Left cardiac atrium (tissue), 4 donors: ENCODE data around the gene CATSPER3. TPM values are rescaled to one million over a fixed set of nuclear protein-coding genes. Genes with fewer than 3 reads are reported as not detected.

Experiments
- ATAC-seq, 2 donors: fragments of 200-7000 bp; cut with Tn5 transposase; one replicate each; pipeline ENCODE4 v1.9.1; 2020; ENCODE audit warnings: mild to moderate bottlenecking in 2 of 2, moderate library complexity in 2 of 2
- DNase-seq: peaks from one replicate; pipeline ENCODE4 v3.0.0-alpha.2; 2020
- intact Hi-C, 2 donors: fragments of 100-400 bp; cut with DNase I; formaldehyde crosslinking; loops; one replicate each; pipeline versions ENCODE4 v1.14.1 to v1.15.1; 2022 to 2023
- total RNA-seq, 2 donors: library from RNA; stranded (reverse); fragmentation: NEBNext Ultra II Directional; extraction: Animal tissue kit (Norgen Biotek cat#: 25700); gene quantifications; one replicate each; pipeline ENCODE4 v1.2.1, GENCODE V29; 2021
- donor health status: DM: no; HTN: yes; CAD: no.
- donor health status: DM: no; HTN: yes; CAD: no; lungs with severe emphysema.
- donor health status: DM: yes; HTN: yes; CAD: no.
- donor health status: Dilated cardiomyopathy.

Gene CATSPER3
- total RNA-seq, 2 donors from 2014 or later = 0.31 to 0.68 TPM

- intact Hi-C loops = no loop called here
- no peak for DNase-seq
- no peak for ATAC-seq
These were observed 40.8 kb downstream of the CATSPER3 start for GRCh38 chr5:135008556-135008955.

DNA sequence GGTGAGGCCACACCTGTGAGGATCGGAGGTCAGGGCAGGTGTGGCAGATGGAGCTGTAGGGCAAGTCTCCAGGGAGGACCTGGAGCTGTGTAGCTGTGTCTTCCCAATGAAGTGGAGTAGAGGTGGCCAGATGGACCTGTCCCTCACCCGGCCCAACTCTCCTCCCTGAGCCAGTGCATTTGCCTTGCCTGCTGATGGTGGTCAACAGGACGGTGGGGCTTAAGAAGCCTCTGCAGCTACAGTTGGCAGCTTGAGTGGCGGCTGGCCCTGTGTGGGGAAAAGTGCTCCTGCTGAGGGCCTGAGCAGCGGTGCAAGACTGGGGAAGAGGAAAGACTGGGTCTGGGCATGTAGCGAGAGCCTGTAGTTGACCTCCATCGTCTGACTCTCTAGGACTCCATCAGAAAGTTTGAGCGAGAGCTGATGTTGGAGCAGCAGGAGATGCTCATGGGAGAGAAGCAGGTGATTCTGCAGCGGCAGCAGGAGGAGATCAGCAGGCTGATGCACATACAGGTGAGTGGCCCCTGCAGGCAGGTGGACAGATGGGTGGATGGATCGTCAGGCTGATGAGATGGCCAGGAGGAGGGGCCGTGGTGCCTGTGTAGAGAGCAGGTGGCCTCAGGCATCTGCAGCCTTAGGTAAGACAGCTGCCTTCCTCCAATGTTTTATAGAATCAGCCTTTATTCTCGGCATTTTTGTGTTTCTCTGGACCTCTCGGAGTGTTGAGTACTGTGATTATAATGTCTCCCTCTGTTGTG, 41.5 kb downstream of the CATSPER3 start:
- intact Hi-C loops = no loop called here
- ATAC-seq (no peak), DNase-seq (no peak)

- intact Hi-C loops = no loop called here
- no peak for DNase-seq
- no peak for ATAC-seq
These were observed 42.2 kb downstream of the CATSPER3 start for GRCh38 chr5:135009736-135010501.

DNA sequence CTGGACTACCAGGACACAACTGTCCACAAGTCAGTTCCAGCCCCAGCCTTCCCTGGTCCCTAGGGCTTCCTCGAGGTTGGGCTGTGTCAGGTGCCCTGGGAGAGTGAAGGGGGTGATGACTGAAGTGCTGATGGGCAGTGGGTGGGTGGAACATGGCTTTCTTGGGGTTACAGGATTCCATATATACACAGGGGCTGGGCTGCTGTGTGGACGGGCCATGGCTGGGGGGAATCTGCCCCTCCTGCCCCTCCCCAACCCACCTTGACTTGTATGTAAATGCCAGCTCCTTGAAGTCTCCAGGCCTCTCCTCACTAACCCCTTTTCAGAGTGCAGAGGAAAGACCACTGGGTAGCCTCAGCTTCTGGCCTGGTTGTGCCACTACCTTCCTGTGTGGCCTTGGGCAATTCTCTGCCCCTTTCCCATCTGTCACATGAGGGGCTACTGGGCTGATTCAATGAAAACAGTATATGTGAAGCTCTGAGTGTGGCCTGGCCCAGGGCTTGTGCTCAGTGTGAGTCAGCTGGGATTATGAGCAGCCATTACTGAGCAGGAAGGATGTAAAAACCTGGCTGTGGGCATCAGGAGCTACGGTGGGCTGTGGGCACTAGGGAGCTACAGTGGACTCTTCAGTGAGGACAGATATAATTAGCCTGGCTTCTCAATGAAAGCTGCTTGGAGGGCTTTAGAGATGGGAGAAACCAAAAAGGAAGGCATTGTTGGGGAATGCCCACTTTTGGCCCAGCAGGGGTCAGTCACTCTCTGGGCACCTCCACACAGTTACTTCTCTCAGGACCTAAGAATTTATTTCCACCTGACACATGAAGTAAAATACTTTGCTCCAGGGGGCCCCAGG, 43.0 kb downstream of the CATSPER3 start:
- no peak for ATAC-seq
- no peak for DNase-seq

DNA sequence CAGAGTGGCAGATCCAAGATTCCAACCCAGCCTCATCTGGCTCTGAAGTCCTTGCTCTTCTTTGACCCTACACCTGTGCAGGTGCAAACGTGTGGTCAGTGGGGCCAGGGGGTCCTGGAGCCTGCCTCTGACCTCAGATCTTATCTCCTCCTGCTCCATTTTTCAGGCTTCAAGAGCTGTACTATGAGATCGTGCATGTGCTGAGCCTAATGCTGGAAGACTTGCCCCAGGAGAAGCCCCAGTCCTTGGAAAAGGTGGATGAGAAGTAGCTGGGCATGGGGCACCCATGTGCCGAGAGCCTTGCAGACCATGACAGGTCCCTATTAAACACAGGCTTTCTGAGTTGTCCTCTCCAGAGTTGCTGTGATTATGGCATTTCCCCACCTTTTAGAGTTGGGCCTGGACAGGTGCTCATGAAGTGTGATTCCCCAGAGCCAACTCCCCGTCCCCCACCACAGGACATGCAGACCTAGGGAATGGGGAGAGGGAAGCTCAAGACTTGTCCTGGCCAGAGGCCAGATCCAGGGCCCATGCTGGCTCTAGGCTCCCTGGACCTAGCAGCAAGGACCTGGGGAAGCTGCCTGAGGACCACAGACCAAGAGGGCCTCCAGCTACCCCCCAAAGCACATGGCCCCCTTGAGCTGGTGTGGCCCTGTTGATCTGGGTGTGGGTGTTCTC, 43.8 kb downstream of the CATSPER3 start:
- intact Hi-C loops = no loop called here
- DNase-seq = no peak
- ATAC-seq = no peak

More for the DNA sequence above, 43.0 kb downstream of the CATSPER3 start:
- intact Hi-C loops = no loop called here

- DNase-seq (no peak), ATAC-seq (no peak)
- intact Hi-C loops = no loop called here
These were observed 44.4 kb downstream of the CATSPER3 start for GRCh38 chr5:135012033-135012588.

- intact Hi-C loops = no loop called here
- DNase-seq (no peak), ATAC-seq (peak in 1 of 2 donors; percentile 44)
These were observed 45.3 kb downstream of the CATSPER3 start for GRCh38 chr5:135012951-135013391.

DNA sequence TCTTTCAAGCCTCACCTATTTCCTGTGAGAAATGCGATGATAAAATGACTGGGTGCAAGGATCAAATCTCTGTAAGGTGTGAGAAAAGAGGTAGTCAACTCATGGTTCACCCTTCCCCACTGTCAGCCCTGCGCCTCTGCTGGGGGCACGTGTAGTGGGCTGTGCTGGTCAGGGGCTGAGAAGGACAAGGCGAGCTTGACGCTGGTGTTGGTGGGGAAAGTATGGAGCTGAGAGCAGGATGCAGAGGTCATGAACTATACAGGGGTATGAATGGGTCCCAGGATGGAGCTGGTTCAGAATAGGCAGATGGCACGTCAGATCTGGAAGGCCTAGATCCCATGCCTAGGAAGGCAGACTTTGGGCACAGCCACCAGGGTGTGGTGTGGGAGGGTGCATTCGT, 45.7 kb downstream of the CATSPER3 start:
- intact Hi-C loops = no loop called here
- no peak for DNase-seq

DNA sequence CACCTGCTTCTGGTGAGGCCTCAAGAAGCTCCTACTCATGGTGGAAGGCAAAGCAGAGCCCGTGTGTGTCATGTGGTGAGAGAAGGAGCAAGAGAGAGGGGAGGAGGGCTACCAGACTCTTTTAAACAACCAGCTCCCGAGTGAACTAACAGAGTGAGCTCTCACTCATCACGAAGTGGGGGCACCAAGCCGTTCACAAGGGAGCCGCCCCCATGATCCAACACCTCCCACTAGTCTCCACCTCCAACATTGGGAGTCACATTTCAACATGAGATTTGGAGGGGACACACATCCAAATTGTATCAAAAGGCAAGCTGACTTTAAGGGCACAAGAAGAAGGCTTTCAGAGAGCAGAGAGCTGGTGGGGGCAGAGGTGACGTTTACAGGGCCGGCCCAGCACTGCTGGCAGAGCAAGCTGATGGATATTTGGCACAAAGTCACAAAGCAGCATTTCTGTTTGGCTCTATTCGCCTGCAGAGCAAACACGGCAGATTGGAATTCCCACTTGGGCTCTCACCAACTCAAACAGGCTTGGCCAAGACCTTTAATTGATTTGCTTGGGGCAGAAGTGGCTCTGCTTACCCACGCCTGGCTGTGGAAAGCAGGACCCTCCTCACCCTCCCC, 46.4 kb downstream of the CATSPER3 start:
- DNase-seq (no peak), ATAC-seq (peak; percentile 35 to 42)
- intact Hi-C loops = no loop called here

More for the DNA sequence above, 45.7 kb downstream of the CATSPER3 start:
- ATAC-seq = no peak

DNA sequence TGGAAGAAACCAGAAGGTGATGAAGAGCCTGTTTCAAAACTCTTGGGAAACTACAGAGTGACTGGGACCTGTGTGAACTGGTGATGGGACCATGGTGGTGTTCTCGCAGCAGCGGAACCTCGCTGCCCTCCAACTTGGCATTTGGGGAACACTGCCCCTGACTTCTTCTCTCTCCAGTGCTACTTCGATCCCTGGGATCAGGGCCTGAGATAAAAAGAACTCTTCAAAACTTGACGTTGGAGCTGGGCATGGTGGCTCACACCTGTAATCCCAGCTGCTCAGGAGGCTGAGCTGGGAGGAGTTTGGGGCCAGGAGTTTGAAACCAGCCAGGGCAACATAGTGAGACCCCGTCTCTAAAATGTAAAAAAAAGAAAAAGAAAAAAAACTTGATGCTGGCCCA, 48.2 kb downstream of the CATSPER3 start:
- no peak for DNase-seq
- intact Hi-C loops = no loop called here
- ATAC-seq = no peak

DNA sequence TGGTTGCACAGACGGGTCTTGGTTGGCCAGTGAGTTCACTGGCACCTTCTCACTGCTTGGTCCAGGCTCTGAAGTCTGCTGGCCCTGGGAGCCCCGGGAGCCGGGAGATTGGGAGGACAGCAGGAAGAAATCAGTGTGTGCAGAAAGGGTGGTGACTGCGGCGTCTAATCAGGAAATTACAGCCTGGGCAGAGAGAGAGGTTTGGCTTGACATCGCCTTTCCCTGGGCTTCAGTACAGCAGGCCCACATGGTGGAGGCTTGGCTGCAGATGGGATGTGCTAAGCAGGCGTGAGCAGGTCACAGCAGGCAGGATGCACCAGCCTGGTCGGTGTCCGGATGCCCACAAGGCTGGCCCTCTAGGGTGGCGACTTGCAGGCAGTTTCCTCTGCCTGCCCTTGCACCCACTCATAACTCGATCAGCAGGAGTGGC, 49.2 kb downstream of the CATSPER3 start:
- DNase-seq (no peak), ATAC-seq (peak in 1 of 2 donors; percentile 16)
- intact Hi-C loops = no loop called here

DNA sequence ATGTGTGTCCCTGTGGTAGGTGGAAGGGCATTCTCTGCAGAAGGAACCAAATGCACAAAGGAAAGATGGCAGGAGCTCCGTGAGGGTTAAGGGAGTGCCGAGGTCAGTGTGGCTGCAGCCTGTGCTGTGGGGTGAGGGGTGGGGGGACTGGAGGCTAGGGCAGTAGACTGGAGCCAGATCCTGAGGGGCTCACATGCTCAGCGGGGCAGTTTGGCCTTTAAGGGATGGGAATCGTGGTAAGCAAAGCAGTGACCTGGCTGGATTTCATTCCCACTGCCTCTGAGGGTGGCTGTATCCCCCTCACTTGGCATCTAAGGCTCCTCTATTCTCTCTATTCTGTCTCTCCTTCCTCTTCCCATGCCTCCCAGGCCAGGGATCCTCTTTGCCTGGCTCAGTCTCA, 50.8 kb downstream of the CATSPER3 start:
- intact Hi-C loops = no loop called here
- ATAC-seq (no peak), DNase-seq (no peak)

GRCh38 chr5:135019314-135019713, 51.6 kb downstream of the CATSPER3 start:
- DNase-seq (no peak), ATAC-seq (no peak)
- intact Hi-C loops = no loop called here

DNA sequence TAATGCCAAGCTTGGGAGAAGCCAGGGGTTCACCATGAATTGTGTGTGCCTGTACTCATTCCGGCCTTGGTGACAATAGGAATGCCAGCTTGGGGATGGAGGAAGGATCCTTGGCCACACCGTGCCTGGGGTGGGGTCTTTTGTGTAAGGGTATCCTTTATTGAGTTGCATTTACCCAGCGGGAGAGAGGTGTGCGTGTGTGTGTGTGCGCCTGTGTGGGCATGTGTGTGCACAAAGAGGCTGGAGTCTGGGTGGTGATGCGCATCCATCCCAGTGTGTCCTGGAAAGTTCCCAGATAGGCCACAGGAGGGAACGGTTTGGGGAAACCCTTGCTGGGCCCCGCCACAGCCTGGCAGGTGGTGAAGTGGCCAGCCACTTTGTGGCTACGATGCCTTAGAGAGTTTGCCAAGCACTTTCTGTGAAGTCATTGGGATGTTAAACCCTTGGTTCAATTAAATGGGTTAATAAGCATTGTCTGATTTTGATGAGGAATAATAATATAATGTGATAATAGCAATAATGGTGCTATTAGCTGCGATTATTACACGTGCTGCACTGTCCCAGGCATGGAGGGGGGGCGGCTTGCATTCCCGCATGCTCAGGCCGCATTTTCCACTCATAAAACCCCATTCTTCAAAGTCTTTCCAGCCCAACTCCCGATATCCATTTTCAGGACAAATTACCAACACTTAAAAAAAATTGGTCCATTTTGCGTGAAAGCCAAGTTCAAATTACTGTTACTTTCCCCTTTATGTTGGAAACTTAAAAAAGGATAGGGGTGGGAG, 52.6 kb downstream of the CATSPER3 start:
- DNase-seq = no peak
- intact Hi-C loops = no loop called here
- ATAC-seq = no peak

DNA sequence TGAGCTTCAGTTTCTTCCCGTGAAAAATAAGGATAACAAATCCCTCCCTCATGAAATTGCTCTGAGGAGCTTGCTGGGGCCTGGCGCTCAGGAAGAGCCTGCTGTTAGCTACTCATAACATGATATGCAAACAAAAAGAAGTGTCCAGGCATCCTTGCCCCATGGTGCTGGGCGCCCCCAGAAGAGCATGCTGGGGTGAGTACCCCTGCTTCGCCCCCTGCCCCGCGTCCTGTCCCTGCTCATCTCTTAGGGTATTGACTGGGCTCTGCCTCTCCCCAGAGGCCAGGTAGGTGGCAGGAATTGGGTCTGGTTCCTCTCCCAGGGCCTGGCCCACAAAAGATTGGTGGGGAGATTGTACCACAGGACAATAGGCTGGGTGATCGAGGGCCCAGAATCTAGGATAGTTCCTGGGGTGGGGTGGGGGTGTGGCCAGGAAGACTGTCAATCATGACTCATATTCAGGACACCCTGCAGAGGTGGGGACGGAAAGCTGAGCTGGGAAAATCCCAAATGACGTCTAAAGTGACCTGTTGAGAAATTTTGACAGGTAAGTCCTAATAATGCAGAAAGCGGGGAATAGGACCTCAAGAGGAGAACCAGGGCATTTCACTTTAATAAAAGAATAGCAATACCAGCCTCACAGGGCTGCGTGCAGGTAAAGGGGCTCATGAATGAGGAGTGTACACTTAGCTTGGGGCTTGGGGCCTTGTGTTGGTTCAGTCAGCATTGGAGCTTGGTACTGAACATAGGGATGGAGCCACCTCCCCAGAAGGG, 57.4 kb downstream of the CATSPER3 start:
- intact Hi-C loops = no loop called here
- ATAC-seq = no peak
- no peak for DNase-seq

GRCh38 chr5:135025730-135026644, 58.3 kb downstream of the CATSPER3 start:
- intact Hi-C loops = no loop called here
- DNase-seq = no peak
- no peak for ATAC-seq
